ENCODE data around the gene MARCHF5.
"Not testable (repeated sequence)": the region's sequence is repeated elsewhere in the genome, so short reads cannot be mapped to it uniquely, and the experiment has no call there.

The MARCHF5 gene

GRCh38 chr10:92305133-92306072 is 14.4 kb downstream of the MARCHF5 start:
- no peak for DNase-seq

- DNase-seq = no peak
Observed at GRCh38 chr10:92309272-92309671, 18.3 kb downstream of the MARCHF5 start.

GRCh38 chr10:92313750-92314149 is 22.8 kb downstream of the MARCHF5 start:
- DNase-seq = no peak

- DNase-seq = no peak
Observed at GRCh38 chr10:92316610-92317009, 25.6 kb downstream of the MARCHF5 start.

- DNase-seq = no peak
Observed at GRCh38 chr10:92323079-92323478, 32.1 kb downstream of the MARCHF5 start.

- DNase-seq = no peak
Observed at GRCh38 chr10:92327445-92328433, 36.8 kb downstream of the MARCHF5 start.

GRCh38 chr10:92328993-92329392 is 38.0 kb downstream of the MARCHF5 start:
- no peak for DNase-seq

GRCh38 chr10:92329927-92330326 is 39.0 kb downstream of the MARCHF5 start:
- peak; percentile 46 for DNase-seq

GRCh38 chr10:92342796-92343195 is 51.8 kb downstream of the MARCHF5 start:
- no peak for DNase-seq

- DNase-seq = not testable (repeated sequence)
Observed at GRCh38 chr10:92345575-92345974, 54.6 kb downstream of the MARCHF5 start.

- DNase-seq = not testable (repeated sequence)
Observed at GRCh38 chr10:92347035-92347676, 56.2 kb downstream of the MARCHF5 start.

- DNase-seq = peak; percentile 74
Observed at GRCh38 chr10:92350411-92350810, 59.4 kb downstream of the MARCHF5 start.

GRCh38 chr10:92354587-92354986 is 63.6 kb downstream of the MARCHF5 start:
- no peak for DNase-seq

- DNase-seq = no peak
Observed at GRCh38 chr10:92356041-92356440, 65.1 kb downstream of the MARCHF5 start.

GRCh38 chr10:92363498-92363897 is 72.5 kb downstream of the MARCHF5 start:
- DNase-seq = no peak

- DNase-seq = no peak
Observed at GRCh38 chr10:92366412-92367021, 75.5 kb downstream of the MARCHF5 start.

GRCh38 chr10:92377962-92378361 is 87.0 kb downstream of the MARCHF5 start:
- DNase-seq = no peak

GRCh38 chr10:92381543-92381954 is 90.6 kb downstream of the MARCHF5 start:
- peak; percentile 52 for DNase-seq

- DNase-seq = no peak
Observed at GRCh38 chr10:92382631-92383030, 91.7 kb downstream of the MARCHF5 start.

GRCh38 chr10:92384741-92385140 is 93.8 kb downstream of the MARCHF5 start:
- DNase-seq = no peak

- no peak for DNase-seq
Observed at GRCh38 chr10:92385831-92386230, 94.9 kb downstream of the MARCHF5 start.

- peak; percentile 92 for DNase-seq
Observed at GRCh38 chr10:92387289-92387940, 96.4 kb downstream of the MARCHF5 start.

Data from islet precursor cell (in vitro differentiated cells).